Upper lobe of left lung (tissue), 6 donors: ENCODE measurements around the gene FRZB. TPM values are rescaled to one million over a fixed set of nuclear protein-coding genes. Genes with fewer than 3 reads are reported as not detected.

ENCODE experiments used
- ATAC-seq, 2 donors: fragments of 200-7000 bp; cut with Tn5 transposase; one replicate each; pipeline ENCODE4 v1.9.1; 2022; ENCODE audit warnings: mild to moderate bottlenecking in 2 of 2, moderate library complexity in 2 of 2; ENCODE audit not compliant: low FRiP score in 2 of 2
- DNase-seq, 2 donors: peaks; one replicate each; pipeline ENCODE4 v3.0.0-alpha.2; 2019 to 2020
- H3K27ac ChIP-seq, 4 donors: fragments of 200-600 bp; sonication (generic); one replicate each; pipeline ENCODE4 v1.5.1; 2016 to 2019
- H3K27me3 ChIP-seq, 4 donors: fragments of 200-600 bp; sonication (generic); one replicate each; pipeline ENCODE4 v1.5.1; 2017 to 2019
- H3K36me3 ChIP-seq, 4 donors: fragments of 200-600 bp; sonication (generic); one replicate each; pipeline ENCODE4 v1.5.1; 2016 to 2019
- H3K4me1 ChIP-seq, 4 donors: fragments of 200-600 bp; sonication (generic); one replicate each; pipeline ENCODE4 v1.5.1; 2018 to 2019
- H3K4me3 ChIP-seq, 4 donors: fragments of 200-600 bp; sonication (generic); one replicate each; pipeline ENCODE4 v1.5.1; 2017 to 2019; ENCODE audit warnings: mild to moderate bottlenecking in 2 of 4, moderate library complexity in 1 of 4
- H3K9me3 ChIP-seq, 4 donors: fragments of 200-600 bp; sonication (generic); one replicate each; pipeline ENCODE4 v1.5.1; 2018 to 2019
- CTCF ChIP-seq, 6 experiments: fragments of 450-650 bp in 4 of 6; fragments of 200-600 bp in 2 of 6; sonication (generic) in 2 of 6; IDR thresholded peaks; one replicate each; pipeline ENCODE4 v1.5.1; 2016 to 2019; ENCODE audit warnings: antibody characterized with exemption in 6 of 6
- EP300 ChIP-seq, 4 donors: sonication (generic); formaldehyde crosslinking; IDR thresholded peaks; one replicate each; pipeline ENCODE4 v1.5.1; 2017; ENCODE audit warnings: antibody characterized with exemption in 4 of 4, control low read depth in 2 of 4
- POLR2A ChIP-seq, 4 donors: fragments of 450-650 bp; IDR thresholded peaks; one replicate each; pipeline ENCODE4 v1.5.1; 2016 to 2017; ENCODE audit warnings: antibody characterized with exemption in 4 of 4, mild to moderate bottlenecking in 2 of 4
- POLR2AphosphoS5 ChIP-seq, 2 donors: sonication (generic); formaldehyde crosslinking; IDR thresholded peaks; one replicate each; pipeline ENCODE4 v1.5.1; 2017; ENCODE audit warnings: antibody characterized with exemption in 2 of 2
- WGBS, 2 donors: methylation state at CpG; one replicate each; pipeline ENCODE4 v1.1.5; 2017 to 2018; 5-methylcytosine and 5-hydroxymethylcytosine counted together
- total RNA-seq, 6 donors: library from RNA; depleted of rRNA in 4 of 6; stranded (reverse); fragments of >200 nt in 4 of 6; gene quantifications; one replicate each; pipeline versions ENCODE4 v1.1.0 to v1.2.1, GENCODE V29; 2016 to 2021
- donor health status: DM: no; HTN: no; CAD: no; lungs with moderate emphysema.
- donor health status: DM: no; HTN: yes; CAD: no; lungs with severe emphysema.

FRZB gene
- 1 to 10 TPM in 4 of 6 donors, under 1 TPM in 1, not detected in 1; 0.39 to 5.7 (median 3.3) TPM for total RNA-seq

- WGBS, 2 donors: 1 to 2% methylated on average over 30 to 35 of the region's 57 CpGs
- Histone ChIP-seq H3K27me3 (peaks cover 0 to 7% (median 0%) of the 10 kb centered on the region in 4 donors), H3K9me3 (no peaks in the 10 kb centered on the region), H3K36me3 (no peaks in the 10 kb centered on the region), H3K27ac (peak within 1 kb of the TSS; percentile 16 to 57 (median 49)), H3K4me3 (peak within 1 kb of the TSS in 3 of 4 donors; percentile 25 to 48 (median 41)), H3K4me1 (peaks cover 11 to 17% (median 16%) of the 10 kb centered on the region in 4 donors)
- peak; percentile 48 to 88 for DNase-seq
- TF ChIP-seq POLR2A (IDR thresholded peaks at IDR 0.05) (no peak), EP300 (IDR thresholded peaks at IDR 0.05) (no peak), POLR2AphosphoS5 (IDR thresholded peaks at IDR 0.05) (no peak), CTCF (IDR thresholded peaks at IDR 0.05) (no peak)
- ATAC-seq: peak; percentile 66 to 92
Measured at GRCh38 chr2:182866461-182867406, at the start of gene FRZB. Gene FRZB, minus strand, starts transcription at chr2:182866637. Its CDS starts 85 bp downstream, at chr2:182866552.

- TF ChIP-seq EP300 (IDR thresholded peaks at IDR 0.05) (no peak), POLR2AphosphoS5 (IDR thresholded peaks at IDR 0.05) (no peak), POLR2A (IDR thresholded peaks at IDR 0.05) (no peak), CTCF (IDR thresholded peaks at IDR 0.05) (no peak)
- Histone ChIP-seq H3K27me3 (no peaks in the 10 kb centered on the region), H3K27ac (no peak overlapping the region), H3K4me3 (no peak overlapping the region), H3K36me3 (peaks cover 0 to 54% (median 12%) of the 10 kb centered on the region in 4 donors), H3K4me1 (no peaks in the 10 kb centered on the region), H3K9me3 (no peaks in the 10 kb centered on the region)
- no peak for ATAC-seq
- DNase-seq: no peak
- WGBS, 2 donors: 80 to 84% methylated on average over 6 of the region's 6 CpGs
Measured at GRCh38 chr2:182915369-182916326, 49.2 kb upstream of the FRZB start.

GRCh38 chr2:182914852-182915251 is 48.4 kb upstream of the FRZB start:
- no peak for ATAC-seq
- WGBS, 2 donors: 93 to 95% methylated on average over 1 of the region's 1 CpG

GRCh38 chr2:182913064-182913463 is 46.6 kb upstream of the FRZB start:
- ATAC-seq (no peak), DNase-seq (no peak)
- Histone ChIP-seq H3K36me3 (peaks cover 0 to 60% (median 21%) of the 10 kb centered on the region in 4 donors), H3K27ac (no peak overlapping the region), H3K9me3 (no peaks in the 10 kb centered on the region), H3K27me3 (no peaks in the 10 kb centered on the region), H3K4me1 (no peaks in the 10 kb centered on the region), H3K4me3 (no peak overlapping the region)
- TF ChIP-seq EP300 (IDR thresholded peaks at IDR 0.05) (no peak), POLR2AphosphoS5 (IDR thresholded peaks at IDR 0.05) (no peak), POLR2A (IDR thresholded peaks at IDR 0.05) (no peak), CTCF (IDR thresholded peaks at IDR 0.05) (no peak)
- WGBS, 2 donors: 96 to 100% methylated on average over 1 of the region's 1 CpG

More at GRCh38 chr2:182914852-182915251, 48.4 kb upstream of the FRZB start:
- DNase-seq: no peak
- Histone ChIP-seq H3K9me3 (no peaks in the 10 kb centered on the region), H3K4me1 (no peaks in the 10 kb centered on the region), H3K27ac (no peak overlapping the region), H3K27me3 (no peaks in the 10 kb centered on the region), H3K4me3 (no peak overlapping the region), H3K36me3 (peaks cover 0 to 53% (median 19%) of the 10 kb centered on the region in 4 donors)
- no peak for TF ChIP-seq EP300 (IDR thresholded peaks at IDR 0.05)
- TF ChIP-seq CTCF (IDR thresholded peaks at IDR 0.05): no peak
- TF ChIP-seq POLR2AphosphoS5 (IDR thresholded peaks at IDR 0.05): no peak
- TF ChIP-seq POLR2A (IDR thresholded peaks at IDR 0.05): no peak
